HG02642 (cell line): Measurements from ENCODE around the gene GP2.

Experiments
- ATAC-seq: cut with Tn5 transposase; IDR thresholded peaks from one replicate; pipeline ENCODE4 v1.9.1; 2021; ENCODE audit warnings: mild to moderate bottlenecking; ENCODE audit not compliant: unreplicated experiment, poor library complexity

GP2 gene

GRCh38 chr16:20327444-20328041, at the start of gene GP2:
TSS of gene GP2 (minus strand) at chr16:20327513. CDS start at chr16:20326431, 1,082 bp downstream.
- no peak for ATAC-seq

- no peak for ATAC-seq
These were observed 45.4 kb upstream of the GP2 start for GRCh38 chr16:20372701-20373100.

- ATAC-seq, result no peak
These were observed 42.2 kb upstream of the GP2 start for GRCh38 chr16:20369452-20370054.

GRCh38 chr16:20364051-20364450, 36.7 kb upstream of the GP2 start:
- no peak for ATAC-seq

- no peak for ATAC-seq
These were observed 35.9 kb upstream of the GP2 start for GRCh38 chr16:20363191-20363590.

- no peak for ATAC-seq
These were observed 32.7 kb upstream of the GP2 start for GRCh38 chr16:20359997-20360396.

- no peak for ATAC-seq
These were observed 27.9 kb upstream of the GP2 start for GRCh38 chr16:20355114-20355782.

GRCh38 chr16:20353379-20353778, 26.1 kb upstream of the GP2 start:
- ATAC-seq, result no peak

GRCh38 chr16:20352615-20353014, 25.3 kb upstream of the GP2 start, which contains the start of gene UMOD:
TSS of gene UMOD (minus strand) at chr16:20352715. CDS start at chr16:20350737, 1,978 bp downstream.
- ATAC-seq, result no peak

- ATAC-seq, result no peak
These were observed 22.3 kb upstream of the GP2 start for GRCh38 chr16:20349615-20350014.

- no peak for ATAC-seq
These were observed 21.3 kb upstream of the GP2 start for GRCh38 chr16:20348365-20349185.

GRCh38 chr16:20347666-20348364, 20.5 kb upstream of the GP2 start:
- ATAC-seq, result no peak

- ATAC-seq, result no peak
These were observed 17.3 kb upstream of the GP2 start for GRCh38 chr16:20344611-20345010.

GRCh38 chr16:20339744-20340143, 12.4 kb upstream of the GP2 start:
- ATAC-seq, result no peak

GRCh38 chr16:20336955-20337354, 9.6 kb upstream of the GP2 start:
- no peak for ATAC-seq

GRCh38 chr16:20334396-20334795, 7.1 kb upstream of the GP2 start:
- ATAC-seq, result no peak

GRCh38 chr16:20333120-20333519, 5.8 kb upstream of the GP2 start:
- ATAC-seq, result no peak

GRCh38 chr16:20332411-20332810, 5.1 kb upstream of the GP2 start:
- ATAC-seq, result no peak

- no peak for ATAC-seq
These were observed 4.3 kb upstream of the GP2 start for GRCh38 chr16:20331635-20332034.

- ATAC-seq, result no peak
These were observed 2.3 kb upstream of the GP2 start for GRCh38 chr16:20329392-20330138.
